PC-9 (cell line): Measurements from ENCODE around the gene FGFR2. TPM values are rescaled to one million over a fixed set of nuclear protein-coding genes. Genes with fewer than 3 reads are reported as not detected.

Experiments
- BruUV-seq: library from RNA; stranded (reverse); fragments of 400-500 nt; replicated peaks from 2 replicates; lab custom pipeline; 2021; lab: Mats Ljungman, UMichigan
- CTCF ChIA-PET: fragments of 300-600 bp; sonication (Branson Sonifier 250); formaldehyde crosslinking; loops from one replicate; lab custom pipeline; 2022; ENCODE audit warnings: antibody characterized with exemption; lab: Charles Lee
- POLR2A ChIA-PET: fragments of 300-600 bp; sonication (Branson Sonifier 250); formaldehyde crosslinking; loops from one replicate; lab custom pipeline; 2022; ENCODE audit warnings: antibody characterized with exemption; ENCODE audit not compliant: unreplicated experiment; lab: Charles Lee
- DNase-seq, 2 experiments: peaks; one replicate each; pipeline versions ENCODE4 v3.0.0 to v3.0.0-alpha.2; 2015 to 2022; ENCODE audit warnings: mixed read lengths in 1 of 2
- H2AFZ ChIP-seq: fragments of 200-600 bp; sonication (generic); 2 replicates; pipeline ENCODE4 v1.8.1; 2017; ENCODE audit warnings: antibody characterized with exemption
- H3F3A ChIP-seq: fragments of 200-600 bp; sonication (generic); 2 replicates; pipeline ENCODE4 v1.8.1; 2017; ENCODE audit warnings: antibody characterized with exemption, mild to moderate bottlenecking, low read depth; ENCODE audit not compliant: insufficient read depth
- H3K27ac ChIP-seq: fragments of 200-600 bp; sonication (generic); 2 replicates; pipeline ENCODE4 v1.6.1; 2016; ENCODE audit warnings: mixed run types
- H3K27me3 ChIP-seq: fragments of 200-600 bp; sonication (generic); 2 replicates; pipeline ENCODE4 v1.6.1; 2016; ENCODE audit warnings: low read depth, mixed run types; ENCODE audit not compliant: insufficient read depth
- H3K36me3 ChIP-seq: fragments of 200-600 bp; sonication (generic); 2 replicates; pipeline ENCODE4 v1.6.1; 2016; ENCODE audit warnings: low read depth, mixed run types
- H3K4me1 ChIP-seq: fragments of 200-600 bp; sonication (generic); replicated peaks from 2 replicates; pipeline ENCODE4 v1.6.1; 2016; ENCODE audit warnings: mixed run types; ENCODE audit not compliant: insufficient read depth
- H3K4me2 ChIP-seq: fragments of 200-600 bp; sonication (generic); 2 replicates; pipeline ENCODE4 v1.6.1; 2017; ENCODE audit warnings: mixed run types
- H3K4me3 ChIP-seq: fragments of 200-600 bp; sonication (generic); 2 replicates; pipeline ENCODE4 v1.6.1; 2016; ENCODE audit warnings: mixed run types
- H3K79me2 ChIP-seq: fragments of 200-600 bp; sonication (generic); 2 replicates; pipeline ENCODE4 v1.6.1; 2017; ENCODE audit warnings: low read depth, mixed run types
- H3K9me2 ChIP-seq: fragments of 200-600 bp; sonication (generic); 2 replicates; pipeline ENCODE4 v1.8.1; 2017; ENCODE audit warnings: mild to moderate bottlenecking; ENCODE audit not compliant: insufficient read depth
- H3K9me3 ChIP-seq: fragments of 200-600 bp; sonication (generic); 2 replicates; pipeline ENCODE4 v1.8.1; 2016; ENCODE audit warnings: low read depth; ENCODE audit not compliant: insufficient read depth
- H4K20me1 ChIP-seq: fragments of 200-600 bp; sonication (generic); 2 replicates; pipeline ENCODE4 v1.8.1; 2017; ENCODE audit not compliant: insufficient read depth
- CTCF ChIP-seq: fragments of 200-600 bp; sonication (generic); conservative IDR thresholded peaks from 2 replicates; pipeline ENCODE4 v1.6.1; 2017; ENCODE audit warnings: mixed run types, antibody characterized with exemption, mild to moderate bottlenecking, moderate library complexity
- EZH2 ChIP-seq: fragments of 200-600 bp; sonication (generic); IDR thresholded peaks from 2 replicates; pipeline ENCODE4 v1.8.0; 2017; ENCODE audit warnings: antibody characterized with exemption, low read depth
- intact Hi-C: fragments of 100-400 bp; cut with micrococcal nuclease; formaldehyde crosslinking; loops from one replicate; pipeline ENCODE4 v1.10.0; 2022; ENCODE audit not compliant: unreplicated experiment
- total RNA-seq: library from RNA; stranded (reverse); gene quantifications from 2 replicates; pipeline ENCODE4 v1.2.3, GENCODE V29; 2021

Gene FGFR2
- total RNA-seq, 1 experiment from 2014 or later = not detected

DNA sequence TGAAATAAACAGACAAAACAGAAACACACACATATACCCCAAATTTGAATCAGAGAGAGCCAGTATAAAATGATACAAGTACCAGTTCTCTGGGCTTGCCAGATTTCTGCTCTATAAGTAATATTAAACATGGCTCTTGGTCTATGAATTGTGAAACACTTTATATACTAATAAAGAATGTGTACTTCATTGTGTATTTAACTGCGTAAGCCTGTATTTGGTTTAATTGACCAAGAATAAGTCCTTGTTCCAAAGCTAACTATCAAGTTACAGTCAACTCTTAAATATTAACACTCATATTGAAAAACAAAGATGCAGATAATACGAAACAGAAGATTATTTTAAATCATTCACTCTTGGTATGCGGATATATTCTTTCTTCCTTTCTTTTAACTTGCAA is 8.7 kb downstream of the FGFR2 start:
- H3K4me3 ChIP-seq = no peak overlapping the region
- H2AFZ ChIP-seq = no peak overlapping the region
- H3K79me2 ChIP-seq = no peaks in the 10 kb centered on the region
- no peak overlapping the region for H3K4me2 ChIP-seq
- ChIA-PET CTCF (no interaction called here), POLR2A (no interaction called here)
- intact Hi-C loops = no loop called here
- H3K36me3 ChIP-seq = no peaks in the 10 kb centered on the region
- no peak for TF ChIP-seq CTCF
- TF ChIP-seq EZH2 = no peak
- no TSS peak for BruUV-seq
- no peak for DNase-seq
- H3K27me3 ChIP-seq = peaks cover 25% of the 10 kb centered on the region
- H3F3A ChIP-seq = no peaks in the 10 kb centered on the region
- H3K4me1 ChIP-seq = no peaks in the 10 kb centered on the region
- H3K27ac ChIP-seq = no peak overlapping the region
- no peaks in the 10 kb centered on the region for H3K9me2 ChIP-seq
- H4K20me1 ChIP-seq = no peaks in the 10 kb centered on the region
- no peaks in the 10 kb centered on the region for H3K9me3 ChIP-seq

DNA sequence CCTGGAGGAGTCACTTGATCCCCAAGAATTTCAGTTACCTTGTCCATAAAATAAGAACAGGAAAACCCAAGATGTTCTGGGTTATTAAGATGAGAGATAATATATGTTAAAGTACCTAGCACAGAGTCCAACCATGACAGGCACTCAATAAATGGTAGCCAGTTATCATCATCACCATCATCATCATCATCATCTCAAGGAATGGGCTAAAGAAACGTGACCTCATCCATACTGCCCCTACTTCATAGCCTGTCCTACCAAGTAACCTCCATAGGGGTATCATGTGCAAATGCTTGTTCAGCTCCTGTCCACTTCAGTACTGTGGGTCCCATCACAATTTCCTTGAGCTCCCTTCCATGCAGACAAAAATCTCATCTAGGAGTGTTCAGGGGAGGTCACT is 14.4 kb downstream of the FGFR2 start:
- H2AFZ ChIP-seq = no peak overlapping the region
- H3K9me2 ChIP-seq = no peaks in the 10 kb centered on the region
- intact Hi-C loops = no loop called here
- H4K20me1 ChIP-seq = no peaks in the 10 kb centered on the region
- no TSS peak for BruUV-seq
- ChIA-PET CTCF (no interaction called here), POLR2A (no interaction called here)
- no peaks in the 10 kb centered on the region for H3F3A ChIP-seq
- no peak for DNase-seq
- no peaks in the 10 kb centered on the region for H3K9me3 ChIP-seq
- H3K36me3 ChIP-seq = no peaks in the 10 kb centered on the region
- peaks cover 14% of the 10 kb centered on the region for H3K27me3 ChIP-seq
- TF ChIP-seq EZH2 (no peak), CTCF (no peak)
- no peak overlapping the region for H3K27ac ChIP-seq
- no peak overlapping the region for H3K4me2 ChIP-seq
- no peak overlapping the region for H3K4me3 ChIP-seq
- no peaks in the 10 kb centered on the region for H3K79me2 ChIP-seq
- no peaks in the 10 kb centered on the region for H3K4me1 ChIP-seq

- Histone ChIP-seq H3K9me3 (no peaks in the 10 kb centered on the region), H3K27me3 (peaks cover 14% of the 10 kb centered on the region), H3F3A (no peaks in the 10 kb centered on the region), H3K79me2 (no peaks in the 10 kb centered on the region), H3K36me3 (no peaks in the 10 kb centered on the region), H3K4me1 (no peaks in the 10 kb centered on the region), H2AFZ (no peak overlapping the region), H3K27ac (no peak overlapping the region), H3K4me2 (no peak overlapping the region), H3K4me3 (no peak overlapping the region), H4K20me1 (no peaks in the 10 kb centered on the region), H3K9me2 (no peaks in the 10 kb centered on the region)
- CTCF ChIA-PET = no interaction called here
- intact Hi-C loops = no loop called here
- TF ChIP-seq EZH2 (no peak), CTCF (no peak)
- no TSS peak for BruUV-seq
- DNase-seq = no peak
- POLR2A ChIA-PET = no interaction called here
Measured at GRCh38 chr10:121583258-121583657, 15.0 kb downstream of the FGFR2 start.
